ENCODE measurements around the gene FOS. TPM values are rescaled to one million over a fixed set of nuclear protein-coding genes. Genes with fewer than 3 reads are reported as not detected.
A peak's percentile ranks its signal among the peaks of the same experiment; 100 is the strongest.

FOS gene
- total and polyA plus RNA-seq, 2 of the 4 experiments (the other 2 are of a cell fraction) = 53.6 to 171 TPM

- H3K18ac ChIP-seq (ENCODE audit: low read depth, low read length) = no peak overlapping the region
- no peak overlapping the region for H2AK9ac ChIP-seq (replicated peaks; ENCODE audit: low read depth, low read length, poor library complexity)
- no peak overlapping the region for H2BK5ac ChIP-seq (ENCODE audit: low read depth, low read length, poor library complexity, severe bottlenecking)
- ChIA-PET CTCF (interaction anchor here (0.6 to 1.2 kb wide), 3 partner anchors 14 to 93 kb away, joined by 3 to 4 read pairs (median 3); no protein-coding TSS in a partner anchor), POLR2A (ENCODE audit: unreplicated experiment) (interaction anchor here (0.7 kb wide), 1 partner anchor 369 kb away, joined by 4 read pairs; no protein-coding TSS in a partner anchor)
- no peak overlapping the region for H4K91ac ChIP-seq (ENCODE audit: insufficient read depth, low read depth, low read length)
- no peak overlapping the region for H2AFZ ChIP-seq (replicated peaks; ENCODE audit: low read length, poor library complexity)
- WGBS, 2 experiments (ENCODE audit: extremely low coverage in 2 of 2, insufficient read length in 1 of 2) = 100% methylated on average over 2 of the region's 17 CpGs; no CpG with 5 or more reads in 1 of the 2 experiments
- H2BK15ac ChIP-seq (ENCODE audit: low read depth, low read length) = no peak overlapping the region
- peaks cover 7% of the 10 kb centered on the region for H3K4me1 ChIP-seq (ENCODE audit: control insufficient read depth, insufficient read depth, low read length)
- H3K4ac ChIP-seq (ENCODE audit: low read depth, low read length) = no peak overlapping the region
- H3K79me1 ChIP-seq (ENCODE audit: low read depth in 1 of 2, low read length in 2 of 2) = peaks cover 12 to 30% of the 10 kb centered on the region in 2 experiments
- intact Hi-C loops (cut with micrococcal nuclease) = no loop called here
- no peak overlapping the region for H3K4me2 ChIP-seq (ENCODE audit: low read depth, low read length)
- in situ Hi-C loops (cut with MboI; ENCODE audit: low sequenced_read_pairs) = loop anchor here (25.0 kb wide), 1 partner anchor 1756 kb away; the partner anchor contains the start of gene IRF2BPL
- H3K36me3 ChIP-seq (ENCODE audit: control insufficient read depth, insufficient read depth, low read length) = peaks cover 9% of the 10 kb centered on the region
- H3K9me1 ChIP-seq (ENCODE audit: insufficient read depth, low read length) = no peaks in the 10 kb centered on the region
- dilution Hi-C loops (cut with HindIII; ENCODE audit: low sequenced_read_pairs, unreplicated experiment) = no loop called here
- no peak overlapping the region for H2BK20ac ChIP-seq (ENCODE audit: low read depth, low read length)
- no peak overlapping the region for H3K14ac ChIP-seq (replicated peaks; ENCODE audit: low read depth, low read length)
- peaks cover 20% of the 10 kb centered on the region for H4K20me1 ChIP-seq (ENCODE audit: insufficient read depth, low read length)
- ATAC-seq (ENCODE audit: low read depth) = no peak
- no peaks in the 10 kb centered on the region for H3K9me3 ChIP-seq (ENCODE audit: control insufficient read depth, insufficient read depth, low read length)
- no peaks in the 10 kb centered on the region for H3K27me3 ChIP-seq (ENCODE audit: control insufficient read depth, insufficient read depth, low read length)
- no peak overlapping the region for H2AK5ac ChIP-seq (ENCODE audit: low read depth, low read length)
- BruUV-seq (replicated peaks) = no TSS peak
- DNase-seq = peak; percentile 47
- no peak overlapping the region for H3K9ac ChIP-seq (ENCODE audit: low read depth, low read length)
- H4K5ac ChIP-seq (ENCODE audit: low read depth, low read length) = no peak overlapping the region
- no peak overlapping the region for H3K27ac ChIP-seq (ENCODE audit: insufficient read depth, low read length)
- H3K4me3 ChIP-seq (ENCODE audit: insufficient read depth, low read depth, low read length) = no peak overlapping the region
- H3K23ac ChIP-seq (ENCODE audit: low read depth, low read length) = no peak overlapping the region
- H3K56ac ChIP-seq (ENCODE audit: extremely low read depth, insufficient read depth, low read length) = no peak overlapping the region
- no peak overlapping the region for H4K8ac ChIP-seq (ENCODE audit: low read depth in 2 of 2, low read length in 2 of 2)
- H2BK120ac ChIP-seq (ENCODE audit: low read depth, low read length) = no peak overlapping the region
- TF ChIP-seq RCOR1 (IDR thresholded peaks at IDR 0.05; ENCODE audit: insufficient replicate concordance, low read length) (no peak), MAZ (IDR thresholded peaks at IDR 0.05; ENCODE audit: borderline replicate concordance, low read depth, low read length) (peak; percentile 53; the same call in 1 of the 2 replicates), SMC3 (IDR thresholded peaks at IDR 0.05; ENCODE audit: low read depth, low read length) (no peak), CHD1 (IDR thresholded peaks at IDR 0.05; ENCODE audit: low read depth, low read length) (peak; percentile 71), POLR2A (IDR thresholded peaks at IDR 0.05; ENCODE audit: low read depth, low read length) (peak; percentile 32), USF2 (IDR thresholded peaks at IDR 0.05; ENCODE audit: low read depth, low read length) (peak; percentile 78), RFX5 (IDR thresholded peaks at IDR 0.05; ENCODE audit: low read depth, low read length) (no peak), MAFK (IDR thresholded peaks at IDR 0.05; ENCODE audit: low read depth, low read length) (no peak), RAD21 (IDR thresholded peaks at IDR 0.05; ENCODE audit: low read length) (no peak), MXI1 (IDR thresholded peaks at IDR 0.05; ENCODE audit: borderline replicate concordance, low read depth, low read length) (no peak), CEBPB (IDR thresholded peaks at IDR 0.05; ENCODE audit: low read depth, low read length) (no peak), ELK1 (IDR thresholded peaks at IDR 0.05; ENCODE audit: borderline replicate concordance, low read depth, low read length) (no peak), BHLHE40 (IDR thresholded peaks at IDR 0.05; ENCODE audit: low read depth, low read length) (no peak), CTCF (conservative IDR thresholded peaks at IDR 0.05; ENCODE audit: low read depth, low read length) (no peak)
Observed at GRCh38 chr14:75280831-75281653, 2.4 kb downstream of the FOS start.

All from IMR-90 (cell line).